ENCODE results near the gene C5orf34. TPM values are rescaled to one million over a fixed set of nuclear protein-coding genes. Genes with fewer than 3 reads are reported as not detected.
"Not testable (repeated sequence)": the region's sequence is repeated elsewhere in the genome, so short reads cannot be mapped to it uniquely, and the experiment has no call there.

C5orf34 gene
- total RNA-seq, 2 experiments from 2014 or later = 14.7 to 16.3 TPM

- DNase-seq = no peak
- no peaks in the 10 kb centered on the region for H3K9me3 Mint-ChIP-seq
- peaks cover 25% of the 10 kb centered on the region for H3K4me1 Mint-ChIP-seq (ENCODE audit: low read depth)
- H3K36me3 Mint-ChIP-seq (ENCODE audit: low read depth) = peaks cover 19% of the 10 kb centered on the region
- H3K27ac Mint-ChIP-seq = peak overlapping the region; percentile 99
- intact Hi-C loops (cut with micrococcal nuclease) = loop anchor here (2.0 to 10.0 kb wide), 2 partner anchors 209 to 1589 kb away; partner anchors contain the start of gene FBXO4
- CTCF ChIA-PET = interaction anchor here (1.4 kb wide), 1 partner anchor 30 kb away, joined by 9 read pairs; the partner anchor contains the start of gene TMEM267
- no peaks in the 10 kb centered on the region for H3K27me3 Mint-ChIP-seq (ENCODE audit: low read depth)
- peak overlapping the region; percentile 94 for H3K4me3 Mint-ChIP-seq
These were observed 923 bp downstream of the C5orf34 start for GRCh38 chr5:43514025-43514424.

- H3K27me3 Mint-ChIP-seq (ENCODE audit: low read depth); H3K27ac Mint-ChIP-seq; H3K4me3 Mint-ChIP-seq; H3K9me3 Mint-ChIP-seq; DNase-seq; CTCF ChIA-PET: not testable (repeated sequence)
- Mint-ChIP-seq H3K4me1 (ENCODE audit: low read depth) (peaks cover 20% of the 10 kb centered on the region), H3K36me3 (ENCODE audit: low read depth) (peaks cover 28% of the 10 kb centered on the region)
- intact Hi-C loops (cut with micrococcal nuclease) = loop anchor here (10.0 kb wide), 1 partner anchor 1586 kb away; the partner anchor contains the start of gene FBXO4
These were observed 3.9 kb downstream of the C5orf34 start for GRCh38 chr5:43511062-43511461.

DNA sequence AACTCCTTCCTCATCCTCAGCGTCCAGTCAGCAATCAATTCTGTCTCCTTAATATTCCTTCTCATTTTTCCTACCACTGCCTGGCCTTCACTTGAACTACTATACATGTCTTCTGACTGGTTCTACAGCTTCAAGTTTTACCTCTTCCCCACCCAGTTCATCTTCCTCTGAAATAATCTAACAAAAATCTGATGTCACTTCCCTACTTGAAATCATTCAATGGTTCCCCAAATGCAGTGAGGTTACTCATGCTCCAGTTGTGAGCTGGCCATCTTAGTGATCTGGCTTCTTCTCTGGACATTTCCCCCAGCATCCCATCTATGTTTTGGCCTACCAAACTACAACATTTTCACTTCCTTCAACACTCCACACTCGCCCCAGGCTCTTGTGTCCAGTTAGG, 16.4 kb downstream of the C5orf34 start:
- no peak overlapping the region for H3K4me3 Mint-ChIP-seq
- H3K27ac Mint-ChIP-seq = no peak overlapping the region
- no peaks in the 10 kb centered on the region for H3K4me1 Mint-ChIP-seq (ENCODE audit: low read depth)
- H3K27me3 Mint-ChIP-seq (ENCODE audit: low read depth) = no peaks in the 10 kb centered on the region
- no peak for DNase-seq
- H3K9me3 Mint-ChIP-seq = no peaks in the 10 kb centered on the region
- peaks cover 31% of the 10 kb centered on the region for H3K36me3 Mint-ChIP-seq (ENCODE audit: low read depth)
- intact Hi-C loops (cut with micrococcal nuclease) = no loop called here
- CTCF ChIA-PET = interaction anchor here (1.2 to 2.0 kb wide), 3 partner anchors 13 to 57 kb away, joined by 3 to 6 read pairs (median 3); partner anchors contain the start of gene TMEM267

DNA sequence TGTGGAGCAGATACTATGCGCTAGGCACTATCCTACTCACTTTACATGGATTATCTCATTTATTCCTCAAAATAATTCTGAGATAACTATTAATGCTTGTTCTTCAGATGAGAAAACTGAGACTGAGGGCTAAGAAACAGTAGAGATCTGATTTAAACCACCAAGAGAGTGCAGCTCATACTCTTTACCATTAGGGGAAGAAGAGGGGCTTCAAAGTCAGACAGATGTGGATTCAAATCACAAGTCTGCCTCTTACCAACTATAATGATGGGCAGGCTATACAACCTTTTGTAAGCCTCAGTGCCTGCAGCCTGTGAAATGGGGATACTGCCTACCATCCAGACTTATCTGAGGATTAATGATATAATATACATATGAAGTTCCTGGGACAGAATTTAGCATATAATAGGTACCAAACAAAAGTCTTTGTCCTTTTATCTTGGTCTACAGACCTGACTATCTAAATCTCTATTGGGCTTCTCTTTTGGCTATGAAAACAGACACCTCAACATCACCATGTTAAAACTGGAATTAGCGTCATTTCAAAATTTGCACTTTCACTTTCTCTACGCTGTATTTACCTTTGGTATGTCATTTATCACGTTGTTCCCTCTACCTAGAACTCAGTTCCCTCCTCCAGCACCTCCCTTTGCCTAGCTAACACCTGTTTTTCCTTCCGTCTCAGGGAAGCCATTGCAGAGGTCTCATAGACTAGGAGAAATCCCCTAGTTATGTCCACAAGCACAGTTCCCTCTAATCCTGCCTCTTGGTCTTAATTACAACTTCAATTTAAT, 17.4 kb downstream of the C5orf34 start:
- Mint-ChIP-seq H3K27ac (no peak overlapping the region), H3K9me3 (no peaks in the 10 kb centered on the region), H3K27me3 (ENCODE audit: low read depth) (no peaks in the 10 kb centered on the region), H3K4me1 (ENCODE audit: low read depth) (no peaks in the 10 kb centered on the region), H3K4me3 (no peak overlapping the region), H3K36me3 (ENCODE audit: low read depth) (peaks cover 22% of the 10 kb centered on the region)
- no peak for DNase-seq
- CTCF ChIA-PET = interaction anchor here (1.1 to 2.0 kb wide), 3 partner anchors 12 to 13 kb away, joined by 3 to 6 read pairs (median 3); partner anchors contain the start of gene TMEM267
- intact Hi-C loops (cut with micrococcal nuclease) = no loop called here

DNA sequence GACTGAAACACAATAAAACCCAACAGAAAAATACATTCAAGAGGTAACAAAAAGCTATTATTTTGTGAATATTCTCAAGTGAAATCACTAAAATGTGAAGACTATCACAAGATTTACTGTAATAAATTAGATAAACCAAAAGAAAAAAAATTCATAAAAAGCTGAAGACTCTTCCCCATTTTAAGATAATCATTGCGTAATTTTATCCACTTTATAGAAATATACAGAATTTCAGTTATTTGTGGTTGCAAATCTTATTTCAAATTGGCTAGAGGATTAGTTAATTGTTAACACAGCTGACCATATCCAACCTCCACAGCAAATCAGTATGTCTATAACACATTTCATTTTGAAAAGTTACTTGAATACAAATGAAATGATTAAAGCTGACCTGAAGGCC, 23.6 kb downstream of the C5orf34 start:
- CTCF ChIA-PET = no interaction called here
- H3K27ac Mint-ChIP-seq = no peak overlapping the region
- H3K4me3 Mint-ChIP-seq = no peak overlapping the region
- no peaks in the 10 kb centered on the region for H3K9me3 Mint-ChIP-seq
- DNase-seq = no peak
- peaks cover 28% of the 10 kb centered on the region for H3K36me3 Mint-ChIP-seq (ENCODE audit: low read depth)
- intact Hi-C loops (cut with micrococcal nuclease) = no loop called here
- peaks cover 4% of the 10 kb centered on the region for H3K4me1 Mint-ChIP-seq (ENCODE audit: low read depth)
- H3K27me3 Mint-ChIP-seq (ENCODE audit: low read depth) = no peaks in the 10 kb centered on the region

GRCh38 chr5:43486353-43486752, 28.6 kb downstream of the C5orf34 start:
- Mint-ChIP-seq H3K9me3 (no peaks in the 10 kb centered on the region), H3K27ac (peak overlapping the region; percentile 99), H3K36me3 (ENCODE audit: low read depth) (peaks cover 33% of the 10 kb centered on the region), H3K4me3 (no peak overlapping the region), H3K4me1 (ENCODE audit: low read depth) (peaks cover 35% of the 10 kb centered on the region), H3K27me3 (ENCODE audit: low read depth) (no peaks in the 10 kb centered on the region)
- intact Hi-C loops (cut with micrococcal nuclease) = loop anchor here (10.0 kb wide), 1 partner anchor 1612 kb away; the partner anchor contains the start of gene OXCT1
- CTCF ChIA-PET = interaction anchor here (0.6 to 1.3 kb wide), 4 partner anchors 11 to 396 kb away, joined by 3 to 5 read pairs (median 3); no protein-coding TSS in a partner anchor
- peak; percentile 17 for DNase-seq

GRCh38 chr5:43485406-43485805, 29.5 kb downstream of the C5orf34 start:
- intact Hi-C loops (cut with micrococcal nuclease) = loop anchor here (2.0 to 10.0 kb wide), 5 partner anchors 259 to 1611 kb away; partner anchors contain the start of gene OXCT1

DNA sequence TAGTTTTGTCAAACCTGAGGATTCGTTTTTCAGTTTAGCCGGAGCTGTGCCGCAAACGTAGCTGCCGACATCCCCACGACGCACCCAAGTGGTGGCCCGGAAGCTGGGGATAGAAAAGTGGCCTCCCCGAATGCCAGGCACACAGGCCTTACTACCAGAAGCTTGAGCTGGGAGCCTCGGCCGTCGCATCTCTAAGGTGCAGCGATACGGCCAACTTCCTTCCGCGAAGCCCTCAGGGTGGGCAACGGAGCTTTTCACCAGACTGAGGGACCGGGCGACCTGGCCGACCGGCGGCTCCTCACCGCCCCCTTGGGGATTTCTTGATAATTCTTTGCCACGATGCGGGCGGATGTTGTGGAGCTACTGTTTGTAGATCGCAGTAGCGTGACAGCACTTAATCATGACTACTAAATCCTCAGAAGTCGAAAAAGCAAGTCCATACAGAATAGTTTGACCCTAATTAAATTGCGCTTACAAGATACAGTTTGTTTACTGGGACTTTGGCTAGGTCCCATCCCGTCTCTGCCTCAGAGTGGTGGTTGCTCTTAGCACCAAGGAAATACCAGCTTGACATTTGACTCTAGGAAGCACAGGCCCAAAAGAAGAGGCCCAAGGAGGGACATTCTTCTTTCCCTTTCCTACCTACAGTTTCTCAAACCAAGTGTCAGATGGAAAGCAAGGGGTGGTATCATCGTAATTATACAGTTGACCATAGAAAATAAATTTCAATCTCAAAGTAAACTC, 30.7 kb downstream of the C5orf34 start:
- H3K27ac Mint-ChIP-seq = peak overlapping the region; percentile 99
- H3K9me3 Mint-ChIP-seq = no peaks in the 10 kb centered on the region
- intact Hi-C loops (cut with micrococcal nuclease) = loop anchor here (1.0 to 10.0 kb wide), 16 partner anchors 31 to 1609 kb away; partner anchors contain the start of genes ANXA2R, C5orf34, HMGCS1 and MRPS30
- CTCF ChIA-PET = interaction anchor here (0.6 to 2.3 kb wide), 34 partner anchors 9 to 491 kb away, joined by 3 to 24 read pairs (median 4); partner anchors contain the start of genes C5orf34, HMGCS1, NIM1K and NNT
- peaks cover 24% of the 10 kb centered on the region for H3K36me3 Mint-ChIP-seq (ENCODE audit: low read depth)
- peak; percentile 92 for DNase-seq
- H3K27me3 Mint-ChIP-seq (ENCODE audit: low read depth) = no peaks in the 10 kb centered on the region
- H3K4me3 Mint-ChIP-seq = peak overlapping the region; percentile 97
- peaks cover 45% of the 10 kb centered on the region for H3K4me1 Mint-ChIP-seq (ENCODE audit: low read depth)

More at GRCh38 chr5:43485406-43485805, 29.5 kb downstream of the C5orf34 start:
- H3K27me3 Mint-ChIP-seq (ENCODE audit: low read depth) = no peaks in the 10 kb centered on the region
- peak overlapping the region; percentile 99 for H3K27ac Mint-ChIP-seq
- H3K4me1 Mint-ChIP-seq (ENCODE audit: low read depth) = peaks cover 41% of the 10 kb centered on the region
- CTCF ChIA-PET = interaction anchor here (0.6 to 2.3 kb wide), 14 partner anchors 12 to 395 kb away, joined by 3 to 24 read pairs (median 4); partner anchors contain the start of gene HMGCS1
- H3K36me3 Mint-ChIP-seq (ENCODE audit: low read depth) = peaks cover 31% of the 10 kb centered on the region
- H3K9me3 Mint-ChIP-seq = no peaks in the 10 kb centered on the region
- peak overlapping the region; percentile 36 for H3K4me3 Mint-ChIP-seq
- DNase-seq = peak; percentile 62

- CTCF ChIA-PET = interaction anchor here (0.6 to 2.3 kb wide), 26 partner anchors 9 to 491 kb away, joined by 3 to 24 read pairs (median 4); partner anchors contain the start of genes C5orf34, HMGCS1, NIM1K and NNT
- Mint-ChIP-seq H3K4me3 (peak within 1 kb of the TSS; percentile 97), H3K4me1 (ENCODE audit: low read depth) (peaks cover 45% of the 10 kb centered on the region), H3K27ac (peak within 1 kb of the TSS; percentile 99), H3K27me3 (ENCODE audit: low read depth) (no peaks in the 10 kb centered on the region), H3K36me3 (ENCODE audit: low read depth) (peaks cover 21% of the 10 kb centered on the region), H3K9me3 (no peaks in the 10 kb centered on the region)
- intact Hi-C loops (cut with micrococcal nuclease) = loop anchor here (1.0 to 10.0 kb wide), 22 partner anchors 32 to 1609 kb away; partner anchors contain the start of genes ANXA2R, C5orf34, FBXO4 and HMGCS1
- DNase-seq = peak; percentile 85
These were observed 31.4 kb downstream of the C5orf34 start, which contains the start of gene TMEM267 for GRCh38 chr5:43483298-43484105. Gene TMEM267 (minus strand): TSS chr5:43483865. CDS start chr5:43453969, 29,896 bp downstream.

DNA sequence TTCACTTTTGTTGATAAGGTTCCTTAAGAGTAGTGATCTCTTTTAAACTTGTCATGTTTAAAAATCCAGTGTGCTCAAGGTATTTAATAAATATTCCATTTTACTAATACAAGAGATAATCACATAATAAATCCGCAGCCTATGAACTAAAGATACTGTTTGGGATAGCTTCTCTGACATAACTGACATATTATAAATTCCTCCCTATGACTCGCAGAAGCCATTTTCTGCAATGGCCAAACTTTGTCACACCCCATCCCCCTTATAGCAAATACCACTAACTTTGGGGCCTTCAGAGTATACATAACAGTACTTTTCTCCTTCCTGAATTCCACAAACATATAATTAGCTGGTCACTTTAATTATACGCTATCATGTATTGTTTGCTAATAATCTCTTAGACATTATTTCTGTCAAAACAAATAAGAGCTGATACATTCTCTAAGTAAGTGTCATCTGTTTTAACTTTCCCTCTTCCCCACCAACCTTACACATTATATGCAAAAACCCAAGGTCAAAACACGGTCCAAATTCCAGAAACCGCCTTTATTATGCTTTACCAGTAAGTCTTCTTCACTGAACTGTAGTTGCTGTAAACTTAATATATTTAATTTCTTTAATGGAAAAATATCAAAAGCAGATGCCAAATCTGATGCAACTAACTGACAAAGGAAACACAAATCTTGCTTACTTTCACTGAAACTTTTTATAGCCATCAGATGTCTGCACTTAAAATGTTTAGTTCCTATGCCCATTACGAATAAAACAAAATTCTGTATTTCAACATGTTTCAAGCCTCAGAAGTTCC, 32.3 kb downstream of the C5orf34 start:
- Mint-ChIP-seq H3K36me3 (ENCODE audit: low read depth) (peaks cover 19% of the 10 kb centered on the region), H3K4me1 (ENCODE audit: low read depth) (peaks cover 45% of the 10 kb centered on the region), H3K9me3 (no peaks in the 10 kb centered on the region), H3K27ac (peak overlapping the region; percentile 99), H3K27me3 (ENCODE audit: low read depth) (no peaks in the 10 kb centered on the region), H3K4me3 (peak overlapping the region; percentile 97)
- peak; percentile 15 for DNase-seq
- intact Hi-C loops (cut with micrococcal nuclease) = loop anchor here (1.0 to 10.0 kb wide), 9 partner anchors 74 to 1608 kb away; partner anchors contain the start of genes FBXO4, MRPS30, NNT and OXCT1
- CTCF ChIA-PET = no interaction called here
